ENCODE results near the gene PRSS33. TPM values are rescaled to one million over a fixed set of nuclear protein-coding genes. Genes with fewer than 3 reads are reported as not detected.

PRSS33 gene
- total RNA-seq, 4 donors from 2014 or later = not detected

GRCh38 chr16:2817340-2818271 is 30.2 kb upstream of the PRSS33 start:
- ATAC-seq = no peak
- 28% methylated on average over 9 of the region's 68 CpGs; no CpG with 5 or more reads in 1 of the 2 donors for WGBS, 2 donors (ENCODE audit: low coverage in 1 of 2)
- TF ChIP-seq POLR2AphosphoS5 (IDR thresholded peaks at IDR 0.05) (no peak), EP300 (IDR thresholded peaks at IDR 0.05) (no peak), POLR2A (IDR thresholded peaks at IDR 0.05) (no peak)
- TF ChIP-seq, protein P1, sequence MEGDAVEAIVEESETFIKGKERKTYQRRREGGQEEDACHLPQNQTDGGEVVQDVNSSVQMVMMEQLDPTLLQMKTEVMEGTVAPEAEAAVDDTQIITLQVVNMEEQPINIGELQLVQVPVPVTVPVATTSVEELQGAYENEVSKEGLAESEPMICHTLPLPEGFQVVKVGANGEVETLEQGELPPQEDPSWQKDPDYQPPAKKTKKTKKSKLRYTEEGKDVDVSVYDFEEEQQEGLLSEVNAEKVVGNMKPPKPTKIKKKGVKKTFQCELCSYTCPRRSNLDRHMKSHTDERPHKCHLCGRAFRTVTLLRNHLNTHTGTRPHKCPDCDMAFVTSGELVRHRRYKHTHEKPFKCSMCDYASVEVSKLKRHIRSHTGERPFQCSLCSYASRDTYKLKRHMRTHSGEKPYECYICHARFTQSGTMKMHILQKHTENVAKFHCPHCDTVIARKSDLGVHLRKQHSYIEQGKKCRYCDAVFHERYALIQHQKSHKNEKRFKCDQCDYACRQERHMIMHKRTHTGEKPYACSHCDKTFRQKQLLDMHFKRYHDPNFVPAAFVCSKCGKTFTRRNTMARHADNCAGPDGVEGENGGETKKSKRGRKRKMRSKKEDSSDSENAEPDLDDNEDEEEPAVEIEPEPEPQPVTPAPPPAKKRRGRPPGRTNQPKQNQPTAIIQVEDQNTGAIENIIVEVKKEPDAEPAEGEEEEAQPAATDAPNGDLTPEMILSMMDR (IDR thresholded peaks at IDR 0.05) = no peak
- Histone ChIP-seq H3K27me3 (peaks cover 86% of the 10 kb centered on the region), H3K4me3 (no peak overlapping the region), H3K36me3 (no peaks in the 10 kb centered on the region), H3K27ac (no peak overlapping the region), H3K9me3 (no peaks in the 10 kb centered on the region), H3K4me1 (no peaks in the 10 kb centered on the region)

GRCh38 chr16:2816751-2817339 is 29.5 kb upstream of the PRSS33 start, which contains the start of gene PRSS21:
Gene PRSS21, plus strand, starts transcription at chr16:2817237. Its CDS starts 32 bp downstream, at chr16:2817269.
- peaks cover 91% of the 10 kb centered on the region for H3K27me3 ChIP-seq
- no peaks in the 10 kb centered on the region for H3K36me3 ChIP-seq
- ATAC-seq = no peak
- TF ChIP-seq, protein P1 (IDR thresholded peaks at IDR 0.05) = peak in 1 of 4 experiments; percentile 11
- no peak for TF ChIP-seq EP300 (IDR thresholded peaks at IDR 0.05)
- H3K4me3 ChIP-seq = no peak within 1 kb of the TSS
- WGBS, 2 donors (ENCODE audit: low coverage in 1 of 2) = 78 to 100% methylated on average over 3 of the region's 28 CpGs
- no peaks in the 10 kb centered on the region for H3K4me1 ChIP-seq
- no peak within 1 kb of the TSS for H3K27ac ChIP-seq
- H3K9me3 ChIP-seq = no peaks in the 10 kb centered on the region

DNA sequence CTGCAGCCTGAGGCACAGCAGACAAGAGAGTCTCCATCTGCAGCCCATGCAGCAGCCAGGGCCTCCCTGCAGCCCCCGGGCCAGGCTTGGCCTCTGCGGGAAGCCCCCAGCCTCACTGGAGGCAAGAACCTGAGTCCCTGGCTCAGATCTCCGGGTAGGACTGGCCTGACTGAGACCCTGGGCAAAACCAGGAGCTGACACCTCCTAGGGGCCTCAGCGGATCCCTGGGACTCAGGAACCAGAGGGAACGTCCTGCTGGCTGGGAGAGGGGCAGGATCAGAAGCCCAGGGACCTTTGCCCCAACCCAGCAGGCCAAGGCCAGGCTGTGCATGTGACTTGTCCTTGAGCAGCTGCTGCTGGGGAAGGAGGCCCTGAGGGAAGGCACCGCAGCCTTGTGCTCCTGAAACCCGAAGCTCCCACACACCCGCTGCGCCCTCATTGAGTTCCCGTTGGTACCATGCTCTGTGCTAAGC is 28.0 kb upstream of the PRSS33 start:
- no peak for ATAC-seq
- Histone ChIP-seq H3K36me3 (no peaks in the 10 kb centered on the region), H3K9me3 (no peaks in the 10 kb centered on the region), H3K4me1 (no peaks in the 10 kb centered on the region), H3K27ac (no peak overlapping the region), H3K4me3 (no peak overlapping the region), H3K27me3 (peaks cover 94% of the 10 kb centered on the region)
- WGBS, 2 donors (ENCODE audit: low coverage in 1 of 2) = 73% methylated on average over 5 of the region's 10 CpGs; no CpG with 5 or more reads in 1 of the 2 donors
- TF ChIP-seq POLR2AphosphoS5 (IDR thresholded peaks at IDR 0.05) = no peak
- no peak for TF ChIP-seq EP300 (IDR thresholded peaks at IDR 0.05)
- no peak for TF ChIP-seq POLR2A (IDR thresholded peaks at IDR 0.05)
- TF ChIP-seq, protein P1 (IDR thresholded peaks at IDR 0.05) = no peak

- ATAC-seq = no peak
- no CpG with 5 or more reads among the region's 20 CpGs for WGBS, 2 donors (ENCODE audit: low coverage in 1 of 2)
- Histone ChIP-seq H3K27me3 (peaks cover 94% of the 10 kb centered on the region), H3K27ac (no peak overlapping the region), H3K4me3 (no peak overlapping the region), H3K9me3 (no peaks in the 10 kb centered on the region), H3K36me3 (no peaks in the 10 kb centered on the region), H3K4me1 (no peaks in the 10 kb centered on the region)
- TF ChIP-seq EP300 (IDR thresholded peaks at IDR 0.05) = no peak
- TF ChIP-seq, protein P1 (IDR thresholded peaks at IDR 0.05) = no peak
- TF ChIP-seq POLR2AphosphoS5 (IDR thresholded peaks at IDR 0.05) = no peak
- TF ChIP-seq POLR2A (IDR thresholded peaks at IDR 0.05) = no peak
Measured at GRCh38 chr16:2814551-2815298, 27.4 kb upstream of the PRSS33 start.

All from gastroesophageal sphincter (tissue), 4 donors.